ENCODE measurements around the gene TP53I3.
A peak's percentile ranks its signal among the peaks of the same experiment; 100 is the strongest.
"Not testable (repeated sequence)": the region's sequence is repeated elsewhere in the genome, so short reads cannot be mapped to it uniquely, and the experiment has no call there.

The TP53I3 gene

DNA sequence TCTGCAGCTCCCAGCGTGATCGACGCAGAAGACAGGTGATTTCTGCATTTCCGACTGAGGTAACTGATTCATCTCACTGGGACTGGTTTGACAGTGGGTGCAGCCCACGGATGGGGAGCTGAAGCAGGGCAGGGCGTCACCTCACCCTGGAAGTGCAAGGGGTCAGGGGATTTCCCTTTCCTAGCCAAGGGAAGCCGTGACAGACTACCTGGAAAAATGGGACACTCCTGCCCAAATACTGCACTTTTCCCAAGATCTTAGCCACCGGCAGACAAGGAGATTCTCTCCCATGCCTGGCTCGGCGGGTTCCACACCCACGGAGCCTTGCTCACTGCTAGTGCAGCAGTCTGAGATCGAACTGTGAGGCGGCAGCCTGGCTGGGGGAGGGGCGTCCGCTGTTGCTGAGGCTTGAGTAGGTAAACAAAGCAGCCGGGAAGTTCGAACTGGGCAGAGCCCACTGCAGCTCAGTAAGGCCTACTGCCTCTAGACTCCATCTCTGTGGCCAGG lies 10.6 kb upstream of the TP53I3 start:
- not testable (repeated sequence) for H3K36me3 ChIP-seq (ENCODE audit: control insufficient read depth, insufficient read depth, low read length); H3K27ac ChIP-seq (ENCODE audit: low read depth, low read length, severe bottlenecking); H3K9me3 ChIP-seq (ENCODE audit: control insufficient read depth, low read length); H3K4me3 ChIP-seq (ENCODE audit: extremely low read depth, insufficient read depth, low read length, poor library complexity, severe bottlenecking); H3K4me1 ChIP-seq (ENCODE audit: control insufficient read depth, insufficient read depth, low read length, poor library complexity, severe bottlenecking)
- WGBS, 2 experiments (ENCODE audit: insufficient coverage in 2 of 2): 61 to 69% methylated on average over 11 to 17 of the region's 17 CpGs

DNA sequence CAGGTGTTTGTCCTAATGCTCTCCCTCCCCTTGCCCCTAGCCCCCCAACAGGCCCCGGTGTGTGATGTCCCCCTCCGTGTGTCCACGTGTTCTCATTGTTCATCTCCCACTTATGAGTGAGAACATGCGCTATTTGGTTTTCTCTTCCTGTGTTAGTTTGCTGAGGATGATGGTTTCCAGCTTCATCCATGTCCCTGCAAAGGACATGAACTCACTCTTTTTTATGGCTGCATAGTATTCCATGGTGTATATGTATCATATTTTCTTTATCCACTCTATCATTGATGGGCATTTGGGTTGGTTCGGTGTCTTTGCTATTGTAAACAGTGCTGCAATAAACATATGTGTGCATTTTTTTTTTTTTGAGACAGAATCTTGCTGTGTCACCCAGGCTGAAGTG lies 8.6 kb upstream of the TP53I3 start:
- not testable (repeated sequence) for H3K36me3 ChIP-seq (ENCODE audit: control insufficient read depth, insufficient read depth, low read length); H3K9me3 ChIP-seq (ENCODE audit: control insufficient read depth, low read length); H3K4me3 ChIP-seq (ENCODE audit: extremely low read depth, insufficient read depth, low read length, poor library complexity, severe bottlenecking); H3K4me1 ChIP-seq (ENCODE audit: control insufficient read depth, insufficient read depth, low read length, poor library complexity, severe bottlenecking); H3K27ac ChIP-seq (ENCODE audit: low read depth, low read length, severe bottlenecking)
- WGBS, 2 experiments (ENCODE audit: insufficient coverage in 2 of 2): 100% methylated on average over 1 of the region's 5 CpGs; no CpG with 5 or more reads in 1 of the 2 experiments

DNA sequence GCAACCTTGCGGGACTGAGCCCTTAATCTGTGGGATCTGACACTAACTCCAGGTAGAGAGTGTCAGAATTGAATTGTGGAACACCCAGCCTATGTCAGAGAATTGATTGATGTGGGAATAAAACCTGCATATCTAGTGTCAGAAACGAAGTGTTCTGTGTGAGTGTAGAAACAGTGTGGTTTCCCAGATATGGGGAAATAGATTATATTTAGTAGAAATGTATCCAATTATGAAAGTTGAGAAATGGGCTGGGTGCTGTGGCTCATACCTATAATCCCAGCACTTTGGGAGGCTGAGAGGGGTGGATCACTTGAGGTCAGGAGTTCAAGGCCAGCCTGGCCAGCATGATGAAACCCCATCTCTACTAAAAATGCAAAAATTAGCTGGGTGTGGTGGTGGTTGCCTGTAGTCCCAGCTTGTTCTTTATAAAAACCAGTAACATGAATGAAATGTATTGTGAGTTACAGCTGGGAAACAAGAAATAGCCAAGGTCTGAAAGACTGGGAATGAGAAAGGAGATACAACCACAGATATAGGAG lies 4.3 kb upstream of the TP53I3 start:
- no peak overlapping the region for H3K27ac ChIP-seq (ENCODE audit: low read depth, low read length, severe bottlenecking)
- no peak overlapping the region for H3K4me3 ChIP-seq (ENCODE audit: extremely low read depth, insufficient read depth, low read length, poor library complexity, severe bottlenecking)
- H3K9me3 ChIP-seq (ENCODE audit: control insufficient read depth, low read length): no peaks in the 10 kb centered on the region
- H3K36me3 ChIP-seq (ENCODE audit: control insufficient read depth, insufficient read depth, low read length): no peaks in the 10 kb centered on the region
- 96 to 100% methylated on average over 2 of the region's 2 CpGs for WGBS, 2 experiments (ENCODE audit: insufficient coverage in 2 of 2)
- H3K4me1 ChIP-seq (ENCODE audit: control insufficient read depth, insufficient read depth, low read length, poor library complexity, severe bottlenecking): no peaks in the 10 kb centered on the region

GRCh38 chr2:24087032-24087431 lies 2.4 kb upstream of the TP53I3 start:
- WGBS, 2 experiments (ENCODE audit: insufficient coverage in 2 of 2): 100% methylated on average over 1 of the region's 3 CpGs; no CpG with 5 or more reads in 1 of the 2 experiments

GRCh38 chr2:24086241-24086640 lies 1.6 kb upstream of the TP53I3 start:
- H3K4me1 ChIP-seq (ENCODE audit: control insufficient read depth, insufficient read depth, low read length, poor library complexity, severe bottlenecking): no peaks in the 10 kb centered on the region
- no peak overlapping the region for H3K4me3 ChIP-seq (ENCODE audit: extremely low read depth, insufficient read depth, low read length, poor library complexity, severe bottlenecking)
- no peaks in the 10 kb centered on the region for H3K9me3 ChIP-seq (ENCODE audit: control insufficient read depth, low read length)
- H3K36me3 ChIP-seq (ENCODE audit: control insufficient read depth, insufficient read depth, low read length): peaks cover 18% of the 10 kb centered on the region
- WGBS, 2 experiments (ENCODE audit: insufficient coverage in 2 of 2): no CpG with 5 or more reads among the region's 1 CpG
- H3K27ac ChIP-seq (ENCODE audit: low read depth, low read length, severe bottlenecking): no peak overlapping the region

More at GRCh38 chr2:24087032-24087431, 2.4 kb upstream of the TP53I3 start:
- Histone ChIP-seq H3K4me1 (ENCODE audit: control insufficient read depth, insufficient read depth, low read length, poor library complexity, severe bottlenecking) (no peaks in the 10 kb centered on the region), H3K36me3 (ENCODE audit: control insufficient read depth, insufficient read depth, low read length) (peaks cover 12% of the 10 kb centered on the region), H3K27ac (ENCODE audit: low read depth, low read length, severe bottlenecking) (no peak overlapping the region), H3K9me3 (ENCODE audit: control insufficient read depth, low read length) (no peaks in the 10 kb centered on the region), H3K4me3 (ENCODE audit: extremely low read depth, insufficient read depth, low read length, poor library complexity, severe bottlenecking) (no peak overlapping the region)

DNA sequence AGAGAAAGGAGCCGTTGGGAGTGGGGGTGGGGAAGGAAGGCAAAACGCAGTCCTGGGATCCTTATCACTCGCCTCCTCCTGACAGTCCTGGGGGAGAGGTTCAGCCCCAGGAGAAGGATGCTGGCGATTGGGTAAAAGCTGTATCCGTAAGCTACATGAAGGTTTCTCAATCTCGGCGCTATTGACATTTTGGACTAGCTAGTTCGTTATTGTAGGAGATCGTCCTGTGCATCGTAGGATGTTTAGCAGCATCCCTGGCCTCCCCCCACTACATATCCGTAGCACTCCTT lies 511 bp upstream of the TP53I3 start:
- Histone ChIP-seq H3K4me3 (ENCODE audit: extremely low read depth, insufficient read depth, low read length, poor library complexity, severe bottlenecking) (peak overlapping the region; percentile 63), H3K36me3 (ENCODE audit: control insufficient read depth, insufficient read depth, low read length) (peaks cover 29% of the 10 kb centered on the region), H3K9me3 (ENCODE audit: control insufficient read depth, low read length) (no peaks in the 10 kb centered on the region), H3K27ac (ENCODE audit: low read depth, low read length, severe bottlenecking) (peak overlapping the region; percentile 99), H3K4me1 (ENCODE audit: control insufficient read depth, insufficient read depth, low read length, poor library complexity, severe bottlenecking) (no peaks in the 10 kb centered on the region)
- 55 to 56% methylated on average over 9 to 11 of the region's 11 CpGs for WGBS, 2 experiments (ENCODE audit: insufficient coverage in 2 of 2)

DNA sequence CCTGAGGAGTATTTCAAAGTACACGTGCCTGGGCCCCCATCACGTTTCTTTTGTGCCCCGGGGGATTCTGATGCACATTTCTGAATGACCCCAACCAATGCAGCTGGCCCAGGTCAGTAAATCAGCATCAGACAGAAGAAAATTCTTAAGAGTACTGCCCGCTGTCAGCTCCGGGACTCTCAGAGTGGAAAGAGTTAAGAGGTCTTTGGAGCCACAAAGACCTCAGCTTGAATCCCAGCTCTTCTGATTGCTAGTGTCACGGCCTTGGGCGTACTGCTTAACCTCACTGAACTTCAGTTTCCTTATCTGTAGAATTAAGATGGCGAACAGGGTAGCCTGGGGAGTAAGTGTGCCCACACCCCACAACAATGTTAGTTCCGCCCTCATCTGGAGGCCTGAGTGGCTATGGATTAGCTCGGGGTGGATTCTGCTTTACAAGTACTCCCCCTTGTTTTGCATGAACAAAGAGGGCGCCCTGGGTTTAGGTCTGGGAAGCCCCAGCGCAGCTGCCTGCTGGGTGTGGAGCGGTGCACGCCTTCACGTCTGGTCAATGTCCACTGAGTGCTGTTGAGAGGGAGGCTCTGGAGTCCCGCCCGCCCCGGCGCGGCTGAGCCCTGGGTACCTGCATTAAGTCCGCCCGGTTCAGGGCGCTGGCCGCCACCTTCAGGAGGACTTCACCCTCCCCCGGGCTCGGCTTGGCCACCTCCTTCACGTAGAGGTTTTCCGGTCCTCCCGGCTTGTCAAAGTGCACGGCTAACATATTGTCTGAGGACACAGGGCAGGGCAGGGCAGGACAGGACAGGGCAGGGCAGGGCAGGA lies 858 bp downstream of the TP53I3 start:
- peaks cover 43% of the 10 kb centered on the region for H3K36me3 ChIP-seq (ENCODE audit: control insufficient read depth, insufficient read depth, low read length)
- H3K4me3 ChIP-seq (ENCODE audit: extremely low read depth, insufficient read depth, low read length, poor library complexity, severe bottlenecking): peak overlapping the region; percentile 63
- WGBS, 2 experiments (ENCODE audit: insufficient coverage in 2 of 2): 6 to 9% methylated on average over 21 to 24 of the region's 30 CpGs
- no peaks in the 10 kb centered on the region for H3K4me1 ChIP-seq (ENCODE audit: control insufficient read depth, insufficient read depth, low read length, poor library complexity, severe bottlenecking)
- peak overlapping the region; percentile 99 for H3K27ac ChIP-seq (ENCODE audit: low read depth, low read length, severe bottlenecking)
- H3K9me3 ChIP-seq (ENCODE audit: control insufficient read depth, low read length): no peaks in the 10 kb centered on the region

DNA sequence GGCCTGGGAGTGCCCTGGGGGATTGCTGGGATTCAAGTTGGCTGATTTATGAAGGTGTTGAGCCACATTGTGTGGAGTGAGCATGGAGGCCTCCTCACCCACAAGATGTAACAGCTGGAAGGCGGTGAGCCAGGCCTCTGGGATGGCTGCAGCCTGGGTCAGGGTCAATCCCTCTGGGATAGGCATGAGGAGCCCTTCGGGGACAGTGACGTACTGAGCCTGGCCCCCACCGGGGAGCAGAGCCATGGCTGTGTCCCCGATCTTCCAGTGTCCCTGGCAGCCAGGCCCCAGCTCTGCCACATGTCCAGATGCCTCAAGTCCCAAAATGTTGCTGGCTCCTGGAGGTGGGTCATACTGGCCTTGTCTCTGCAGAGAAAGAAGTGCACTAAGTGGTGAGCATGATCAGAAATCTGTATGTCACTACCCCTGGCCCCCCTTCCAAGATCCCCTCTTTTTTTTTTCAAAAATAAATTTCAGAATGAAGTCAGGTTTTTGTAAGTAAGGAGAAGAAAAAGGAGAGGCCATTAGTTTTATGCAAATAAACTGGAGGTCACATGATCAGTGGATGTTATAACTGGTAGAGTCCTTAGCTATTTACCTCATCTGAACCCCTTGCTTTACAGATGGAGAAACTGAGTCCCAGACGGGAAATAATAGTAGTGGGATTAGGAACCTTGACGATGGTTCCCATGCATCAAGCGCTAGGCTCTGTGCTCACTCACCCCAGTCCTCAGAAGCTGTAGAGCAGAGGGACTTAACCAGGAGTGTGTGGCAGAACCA lies 1.7 kb downstream of the TP53I3 start:
- Histone ChIP-seq H3K9me3 (ENCODE audit: control insufficient read depth, low read length) (no peaks in the 10 kb centered on the region), H3K36me3 (ENCODE audit: control insufficient read depth, insufficient read depth, low read length) (peaks cover 49% of the 10 kb centered on the region), H3K4me3 (ENCODE audit: extremely low read depth, insufficient read depth, low read length, poor library complexity, severe bottlenecking) (peak overlapping the region; percentile 63), H3K4me1 (ENCODE audit: control insufficient read depth, insufficient read depth, low read length, poor library complexity, severe bottlenecking) (no peaks in the 10 kb centered on the region), H3K27ac (ENCODE audit: low read depth, low read length, severe bottlenecking) (peak overlapping the region; percentile 99)
- WGBS, 2 experiments (ENCODE audit: insufficient coverage in 2 of 2): 93 to 97% methylated on average over 7 of the region's 8 CpGs

DNA sequence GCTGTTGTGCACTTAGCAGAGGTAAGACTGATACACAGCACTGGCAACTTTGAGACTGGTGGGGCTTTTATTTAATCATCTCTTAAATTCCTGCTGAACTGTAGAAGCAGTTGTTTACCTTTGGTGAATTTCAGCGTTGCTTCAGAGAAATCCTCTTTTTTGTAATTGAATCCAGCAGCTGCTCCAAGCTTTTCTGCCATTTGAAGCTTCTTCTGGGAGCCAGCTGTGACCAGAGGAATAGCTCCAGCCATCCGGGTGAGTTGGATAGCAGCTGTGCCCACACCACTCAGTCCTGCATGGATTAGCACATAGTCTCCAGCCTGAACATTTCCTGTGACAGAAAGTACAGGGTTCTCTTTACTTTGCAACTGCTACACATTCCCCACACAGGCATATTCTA lies 3.9 kb downstream of the TP53I3 start:
- Histone ChIP-seq H3K4me1 (ENCODE audit: control insufficient read depth, insufficient read depth, low read length, poor library complexity, severe bottlenecking) (no peaks in the 10 kb centered on the region), H3K36me3 (ENCODE audit: control insufficient read depth, insufficient read depth, low read length) (peaks cover 50% of the 10 kb centered on the region), H3K27ac (ENCODE audit: low read depth, low read length, severe bottlenecking) (no peak overlapping the region), H3K4me3 (ENCODE audit: extremely low read depth, insufficient read depth, low read length, poor library complexity, severe bottlenecking) (no peak overlapping the region), H3K9me3 (ENCODE audit: control insufficient read depth, low read length) (no peaks in the 10 kb centered on the region)
- 87 to 100% methylated on average over 2 of the region's 2 CpGs for WGBS, 2 experiments (ENCODE audit: insufficient coverage in 2 of 2)

- peaks cover 57% of the 10 kb centered on the region for H3K36me3 ChIP-seq (ENCODE audit: control insufficient read depth, insufficient read depth, low read length)
- WGBS, 2 experiments (ENCODE audit: insufficient coverage in 2 of 2): 80% methylated on average over 1 of the region's 2 CpGs; no CpG with 5 or more reads in 1 of the 2 experiments
- peaks cover 4% of the 10 kb centered on the region for H3K4me1 ChIP-seq (ENCODE audit: control insufficient read depth, insufficient read depth, low read length, poor library complexity, severe bottlenecking)
- H3K9me3 ChIP-seq (ENCODE audit: control insufficient read depth, low read length): no peaks in the 10 kb centered on the region
- no peak overlapping the region for H3K27ac ChIP-seq (ENCODE audit: low read depth, low read length, severe bottlenecking)
- peak overlapping the region; percentile 5 for H3K4me3 ChIP-seq (ENCODE audit: extremely low read depth, insufficient read depth, low read length, poor library complexity, severe bottlenecking)
Measured at GRCh38 chr2:24077879-24078278, 6.8 kb downstream of the TP53I3 start.
